H1 (cell line): ENCODE measurements around the gene CASZ1. TPM values are rescaled to one million over a fixed set of nuclear protein-coding genes. Genes with fewer than 3 reads are reported as not detected.
A peak's percentile ranks its signal among the peaks of the same experiment; 100 is the strongest.

Experiments
- CTCF ChIA-PET: fragments of 300-600 bp; sonication (Branson Sonifier 250); formaldehyde crosslinking; loops from one replicate; lab custom pipeline; 2021; ENCODE audit not compliant: partially characterized antibody; lab: Charles Lee
- POLR2A ChIA-PET: fragments of 300-600 bp; sonication (Branson Sonifier 250); formaldehyde crosslinking; loops from one replicate; lab custom pipeline; 2021; ENCODE audit warnings: inconsistent platforms; ENCODE audit not compliant: partially characterized antibody; lab: Charles Lee
- DNase-seq, 2 experiments: peaks; one replicate each; pipeline versions ENCODE4 v3.0.0 to v3.0.0-alpha.2; 2010 to 2022; ENCODE audit warnings: low spot score in 2 of 2, low read depth in 1 of 2, mixed read lengths in 1 of 2
- FAIRE-seq: peaks from 2 replicates; lab custom pipeline; 2011; peaks lifted over from hg19 to GRCh38; lab: Jason Lieb, UNC
- H2AFZ ChIP-seq: 2 replicates; pipeline ENCODE4 v1.8.1; 2012; ENCODE audit warnings: low read length, inconsistent platforms
- H2AK5ac ChIP-seq: 2 replicates; pipeline ENCODE4 v1.6.1; 2013; ENCODE audit warnings: low read depth, low read length
- H2BK120ac ChIP-seq: replicated peaks from 2 replicates; pipeline ENCODE3; 2013; ENCODE audit warnings: low read depth, low read length, inconsistent platforms
- H2BK12ac ChIP-seq: 2 replicates; pipeline ENCODE4 v1.6.1; 2013; ENCODE audit warnings: low read depth, low read length
- H2BK15ac ChIP-seq: 2 replicates; pipeline ENCODE4 v1.6.1; 2013; ENCODE audit warnings: low read length
- H2BK20ac ChIP-seq: 2 replicates; pipeline ENCODE4 v1.6.1; 2013; ENCODE audit warnings: low read length
- H2BK5ac ChIP-seq: 2 replicates; pipeline ENCODE4 v1.6.1; 2013; ENCODE audit warnings: low read depth, low read length
- H3K14ac ChIP-seq: 2 replicates; pipeline ENCODE4 v1.6.1; 2013; ENCODE audit warnings: inconsistent platforms; ENCODE audit not compliant: insufficient read length
- H3K18ac ChIP-seq: 2 replicates; pipeline ENCODE4 v1.6.1; 2013; ENCODE audit warnings: low read length; ENCODE audit errors: extremely low read depth
- H3K23ac ChIP-seq: 2 replicates; pipeline ENCODE4 v1.6.1; 2013; ENCODE audit warnings: inconsistent platforms; ENCODE audit not compliant: insufficient read length
- H3K23me2 ChIP-seq: 2 replicates; pipeline ENCODE4 v1.6.1; 2013; ENCODE audit warnings: low read depth, low read length
- H3K27ac ChIP-seq: 2 replicates; pipeline ENCODE4 v1.6.1; 2011; ENCODE audit warnings: low read depth, low read length, inconsistent platforms
- H3K27me3 ChIP-seq, 4 experiments: replicated peaks in 1 of 4; 1 replicate in 1 of 4; 2 replicates in 3 of 4; pipeline versions ENCODE4 v1.6.1 to v1.8.1; 2011 to 2013; ENCODE audit warnings: low read length in 3 of 4, mild to moderate bottlenecking in 3 of 4, inconsistent platforms in 2 of 4, mixed read lengths in 2 of 4, moderate library complexity in 1 of 4; ENCODE audit not compliant: control insufficient read depth in 3 of 4, insufficient read depth in 3 of 4; ENCODE audit errors: extremely low read depth in 1 of 4
- H3K36me3 ChIP-seq, 4 experiments: 2 replicates each; pipeline versions ENCODE4 v1.6.1 to v1.8.1; 2011 to 2013; ENCODE audit warnings: mild to moderate bottlenecking in 4 of 4, low read length in 3 of 4, moderate library complexity in 2 of 4, control low read depth in 1 of 4, inconsistent platforms in 1 of 4; ENCODE audit not compliant: insufficient read depth in 4 of 4, control insufficient read depth in 2 of 4
- H3K4ac ChIP-seq: replicated peaks from 2 replicates; pipeline ENCODE3; 2013; ENCODE audit warnings: low read length, low read depth, mixed read lengths, inconsistent platforms; ENCODE audit not compliant: insufficient read length
- H3K4me1 ChIP-seq, 4 experiments: replicated peaks in 1 of 4; 1 replicate in 1 of 4; 2 replicates in 3 of 4; pipeline versions ENCODE4 v1.6.1 to v1.8.1; 2011 to 2013; ENCODE audit warnings: low read length in 3 of 4, inconsistent platforms in 2 of 4, mixed read lengths in 1 of 4; ENCODE audit not compliant: insufficient read depth in 4 of 4, control insufficient read depth in 3 of 4
- H3K4me2 ChIP-seq, 2 experiments: 2 replicates each; pipeline versions ENCODE4 v1.6.1 to v1.8.1; 2011 to 2013; ENCODE audit warnings: low read depth in 2 of 2, low read length in 2 of 2, control low read depth in 1 of 2, inconsistent platforms in 1 of 2, mild to moderate bottlenecking in 1 of 2; ENCODE audit not compliant: insufficient read depth in 1 of 2
- H3K4me3 ChIP-seq, 4 experiments: fragments of 200-600, 300-600 bp in 1 of 4; sonication (generic), shearing (Covaris generic), sonication (Bioruptor Twin) in 1 of 4; 2 replicates each; pipeline versions ENCODE4 v1.5.1 to v1.8.1; 2011 to 2016; ENCODE audit warnings: low read length in 4 of 4, low read depth in 3 of 4, control low read depth in 2 of 4, inconsistent platforms in 2 of 4, mild to moderate bottlenecking in 2 of 4, mixed read lengths in 1 of 4, moderate library complexity in 1 of 4; ENCODE audit not compliant: insufficient read depth in 2 of 4; ENCODE audit errors: extremely low read depth in 1 of 4
- H3K56ac ChIP-seq: replicated peaks from 2 replicates; pipeline ENCODE3; 2013; ENCODE audit warnings: low read depth, mild to moderate bottlenecking, mixed read lengths, low read length, inconsistent platforms; ENCODE audit not compliant: insufficient read length
- H3K79me1 ChIP-seq: 2 replicates; pipeline ENCODE4 v1.6.1; 2013; ENCODE audit warnings: low read depth, low read length, control low read depth
- H3K79me2 ChIP-seq, 2 experiments: 2 replicates each; pipeline versions ENCODE4 v1.6.1 to v1.8.1; 2012 to 2013; ENCODE audit warnings: low read length in 2 of 2, mild to moderate bottlenecking in 2 of 2, inconsistent platforms in 1 of 2; ENCODE audit not compliant: insufficient read depth in 2 of 2, control insufficient read depth in 1 of 2
- H3K9ac ChIP-seq, 4 experiments: replicated peaks in 1 of 4; 1 replicate in 1 of 4; 2 replicates in 3 of 4; pipeline versions ENCODE4 v1.6.1 to v1.8.1; 2011 to 2013; ENCODE audit warnings: low read depth in 3 of 4, low read length in 3 of 4, control low read depth in 2 of 4, mild to moderate bottlenecking in 2 of 4, moderate library complexity in 2 of 4, inconsistent platforms in 1 of 4; ENCODE audit errors: extremely low read depth in 1 of 4
- H3K9me3 ChIP-seq, 2 experiments: 2 replicates each; pipeline versions ENCODE4 v1.6.1 to v1.8.1; 2012 to 2013; ENCODE audit warnings: mild to moderate bottlenecking in 2 of 2, moderate library complexity in 2 of 2, control low read depth in 1 of 2, inconsistent platforms in 1 of 2, low read depth in 1 of 2, low read length in 1 of 2, mixed read lengths in 1 of 2; ENCODE audit not compliant: insufficient read depth in 2 of 2
- H4K20me1 ChIP-seq, 2 experiments: replicated peaks in 1 of 2; 2 replicates each; pipeline versions ENCODE3 to v1.8.1; 2011 to 2013; ENCODE audit warnings: inconsistent platforms in 2 of 2, low read length in 2 of 2, mild to moderate bottlenecking in 1 of 2; ENCODE audit not compliant: insufficient read depth in 2 of 2, control insufficient read depth in 1 of 2
- H4K5ac ChIP-seq: 2 replicates; pipeline ENCODE4 v1.6.1; 2013; ENCODE audit warnings: low read length, low read depth, mixed read lengths, inconsistent platforms; ENCODE audit not compliant: insufficient read length
- H4K8ac ChIP-seq: 2 replicates; pipeline ENCODE4 v1.8.0; 2013; ENCODE audit warnings: mild to moderate bottlenecking, moderate library complexity, low read length, inconsistent platforms; ENCODE audit not compliant: insufficient read depth; ENCODE audit errors: extremely low read depth
- H4K91ac ChIP-seq: replicated peaks from 2 replicates; pipeline ENCODE3; 2013; ENCODE audit warnings: low read length, mixed read lengths, inconsistent platforms; ENCODE audit not compliant: insufficient read length
- GABPA ChIP-seq: IDR thresholded peaks from 2 replicates; pipeline ENCODE4 v1.6.1; 2011; ENCODE audit warnings: mild to moderate bottlenecking, low read length, moderate library complexity, borderline replicate concordance; ENCODE audit not compliant: insufficient read depth
- RXRA ChIP-seq: IDR thresholded peaks from 2 replicates; pipeline ENCODE4 v1.6.1; 2011; ENCODE audit warnings: low read depth, mild to moderate bottlenecking, low read length, moderate library complexity; ENCODE audit not compliant: insufficient read depth
- SUZ12 ChIP-seq: fragments of 200-600 bp; sonication (generic); IDR thresholded peaks from 2 replicates; pipeline ENCODE4 v1.6.1; 2012; ENCODE audit warnings: mild to moderate bottlenecking, inconsistent platforms, low read length, moderate library complexity, mixed read lengths
- WGBS, 2 experiments: shearing (Covaris generic) in 1 of 2; methylation state at CpG; one replicate each; pipeline versions ENCODE4 v1.1.6 to v1.1.7; 2013 to 2015; ENCODE audit warnings: low lambda C conversion rate in 2 of 2, mixed read lengths in 2 of 2, inconsistent platforms in 1 of 2, low coverage in 1 of 2, missing lambda C conversion rate in 1 of 2; ENCODE audit not compliant: insufficient replicate concordance in 2 of 2, insufficient coverage in 1 of 2, insufficient read length in 1 of 2; ENCODE audit errors: extremely low coverage in 1 of 2, missing lambda C conversion rate in 1 of 2; 5-methylcytosine and 5-hydroxymethylcytosine counted together
- polyA plus RNA-seq, 7 experiments: library from polyadenylated mRNA; depleted of rRNA in 3 of 7; stranded (reverse) in 5 of 7; unstranded in 2 of 7; fragments of >200 nt in 5 of 7; fragments of 200-250 nt in 2 of 7; gene quantifications; 1 replicate in 5 of 7; 2 replicates in 1 of 7; 4 replicates in 1 of 7; pipeline versions ENCODE4 v1.2.1 to v1.2.3, GENCODE V29; 2011 to 2013; ENCODE audit warnings: missing spikeins in 2 of 7, mixed read lengths in 2 of 7
- total RNA-seq: library from RNA; stranded (reverse); fragmentation: NEBNext Ultra II Directional; extraction: Animal tissue kit (Norgen Biotek cat#: 25700); gene quantifications from 2 replicates; pipeline ENCODE4 v1.2.1, GENCODE V29; 2021

The CASZ1 gene
- total and polyA plus RNA-seq, 2 of the 8 experiments (the other 6 are each of a cell fraction or from before 2014, with no cell fraction given), result 4.4 to 7.7 TPM

- no peaks in the 10 kb centered on the region for H3K36me3 ChIP-seq
- no peak overlapping the region for H2BK120ac ChIP-seq
- TF ChIP-seq GABPA (no peak), RXRA (no peak), SUZ12 (peak; percentile 40; the same call in 1 of the 2 replicates)
- no peaks in the 10 kb centered on the region for H3K79me1 ChIP-seq
- WGBS, 2 experiments, result 49% methylated on average over 28 of the region's 29 CpGs; no CpG with 5 or more reads in 1 of the 2 experiments
- no peak overlapping the region for H2BK15ac ChIP-seq
- H3K23ac ChIP-seq, result no peak overlapping the region
- H3K14ac ChIP-seq, result no peak overlapping the region
- no peak overlapping the region for H2BK5ac ChIP-seq
- H4K20me1 ChIP-seq, result peaks cover 0 to 5% of the 10 kb centered on the region in 2 experiments
- H3K4me2 ChIP-seq, result peak overlapping the region; percentile 82 to 86
- H3K79me2 ChIP-seq, result no peaks in the 10 kb centered on the region
- FAIRE-seq, result no peak
- no peak overlapping the region for H3K9ac ChIP-seq
- H3K27me3 ChIP-seq, result peaks cover 7 to 33% (median 27%) of the 10 kb centered on the region in 4 experiments
- no peak for DNase-seq
- H3K4ac ChIP-seq, result no peak overlapping the region
- H2AFZ ChIP-seq, result no peak overlapping the region
- no peak overlapping the region for H2BK20ac ChIP-seq
- peaks cover 0 to 31% (median 13%) of the 10 kb centered on the region in 4 experiments; a peak in 6 of 7 replicates for H3K4me1 ChIP-seq
- no peak overlapping the region for H4K5ac ChIP-seq
- no peaks in the 10 kb centered on the region for H3K9me3 ChIP-seq
- POLR2A ChIA-PET, result no interaction called here
- no peak overlapping the region for H4K91ac ChIP-seq
- peak overlapping the region in 3 of 4 experiments; percentile 19 to 59 (median 20); a peak in 4 of 8 replicates for H3K4me3 ChIP-seq
- H3K56ac ChIP-seq, result no peak overlapping the region
- peaks cover 6% of the 10 kb centered on the region; the same call in 1 of the 2 replicates for H3K23me2 ChIP-seq
- H3K18ac ChIP-seq, result no peak overlapping the region; the same call in 1 of the 2 replicates
- CTCF ChIA-PET, result interaction anchor here (0.5 to 2.1 kb wide), 7 partner anchors 12 to 231 kb away, joined by 3 to 9 read pairs (median 3); no protein-coding TSS in a partner anchor
- H4K8ac ChIP-seq, result peak overlapping the region; percentile 18; the same call in 1 of the 2 replicates
- H2AK5ac ChIP-seq, result no peak overlapping the region
- no peak overlapping the region for H3K27ac ChIP-seq
- H2BK12ac ChIP-seq, result no peak overlapping the region
Observed at GRCh38 chr1:10637834-10638558, 158.4 kb downstream of the CASZ1 start.
